GM23248 (cell line): ENCODE data around the gene SEMA4C. TPM values are rescaled to one million over a fixed set of nuclear protein-coding genes. Genes with fewer than 3 reads are reported as not detected.

ENCODE experiments used
- DNase-seq: peaks from one replicate; pipeline ENCODE4 v3.0.0-alpha.2; 2015
- H2AFZ ChIP-seq: fragments of 200-600 bp; sonication (generic); 2 replicates; pipeline ENCODE4 v1.6.1; 2016; ENCODE audit warnings: antibody characterized with exemption
- H3F3A ChIP-seq: fragments of 200-600 bp; sonication (generic); 2 replicates; pipeline ENCODE4 v1.6.1; 2016; ENCODE audit warnings: mild to moderate bottlenecking, antibody characterized with exemption, mixed run types; ENCODE audit not compliant: insufficient read depth
- H3K27ac ChIP-seq: fragments of 200-600 bp; sonication (generic); 2 replicates; pipeline ENCODE4 v1.5.1; 2016; ENCODE audit warnings: mild to moderate bottlenecking
- H3K27me3 ChIP-seq: fragments of 200-600 bp; sonication (generic); replicated peaks from 2 replicates; pipeline ENCODE4 v1.6.1; 2016; ENCODE audit warnings: mild to moderate bottlenecking; ENCODE audit not compliant: insufficient read depth
- H3K36me3 ChIP-seq: fragments of 200-600 bp; sonication (generic); 2 replicates; pipeline ENCODE4 v1.6.1; 2016; ENCODE audit warnings: low read depth, mild to moderate bottlenecking
- H3K4me1 ChIP-seq: fragments of 200-600 bp; sonication (generic); 2 replicates; pipeline ENCODE4 v1.6.1; 2016; ENCODE audit warnings: mild to moderate bottlenecking; ENCODE audit not compliant: insufficient read depth
- H3K4me2 ChIP-seq: fragments of 200-600 bp; sonication (generic); one replicate; pipeline ENCODE4 v1.6.1; 2016; ENCODE audit warnings: mild to moderate bottlenecking; ENCODE audit not compliant: unreplicated experiment
- H3K4me3 ChIP-seq: fragments of 200-600 bp; sonication (generic); 2 replicates; pipeline ENCODE4 v1.5.1; 2016; ENCODE audit warnings: mild to moderate bottlenecking
- H3K79me2 ChIP-seq: fragments of 200-600 bp; sonication (generic); 2 replicates; pipeline ENCODE4 v1.6.1; 2016; ENCODE audit warnings: mild to moderate bottlenecking; ENCODE audit not compliant: insufficient read depth
- H3K9ac ChIP-seq: fragments of 200-600 bp; sonication (generic); 2 replicates; pipeline ENCODE4 v1.6.1; 2016; ENCODE audit warnings: mild to moderate bottlenecking
- H3K9me2 ChIP-seq: fragments of 200-600 bp; sonication (generic); 2 replicates; pipeline ENCODE4 v1.6.1; 2016; ENCODE audit warnings: mixed run types, mild to moderate bottlenecking, moderate library complexity; ENCODE audit not compliant: insufficient read depth
- H3K9me3 ChIP-seq: fragments of 200-600 bp; sonication (generic); one replicate; pipeline ENCODE4 v1.6.1; 2017; ENCODE audit warnings: low read depth
- H4K20me1 ChIP-seq: fragments of 200-600 bp; sonication (generic); 2 replicates; pipeline ENCODE4 v1.6.0; 2016; ENCODE audit not compliant: insufficient read depth
- EZH2 ChIP-seq: fragments of 200-600 bp; sonication (generic); IDR thresholded peaks from 2 replicates; pipeline ENCODE4 v1.6.1; 2018; ENCODE audit warnings: antibody characterized with exemption, mild to moderate bottlenecking; ENCODE audit not compliant: insufficient read depth, poor library complexity, severe bottlenecking
- EZH2phosphoT487 ChIP-seq: fragments of 200-600 bp; sonication (generic); IDR thresholded peaks from 2 replicates; pipeline ENCODE4 v1.6.1; 2018; ENCODE audit warnings: antibody characterized with exemption, moderate library complexity, mild to moderate bottlenecking, low read depth; ENCODE audit not compliant: insufficient read depth
- WGBS, 2 experiments: methylation state at CpG; one replicate each; pipeline ENCODE4 v1.1.6; 2015 to 2017; ENCODE audit warnings: low lambda C conversion rate in 2 of 2, low coverage in 1 of 2; ENCODE audit errors: missing lambda C conversion rate in 2 of 2; 5-methylcytosine and 5-hydroxymethylcytosine counted together
- in situ Hi-C: fragments of 300-500 bp; cut with MboI; formaldehyde crosslinking; loops from 2 replicates; pipeline ENCODE4 v1.15.0; 2020
- polyA plus RNA-seq: library from polyadenylated mRNA; unstranded; fragments of >200 nt; fragmentation: Nextera tagmentation; extraction: Ambion mirVana; gene quantifications from 2 replicates; pipeline ENCODE4 v1.2.1, GENCODE V29; 2016
- total RNA-seq: library from RNA; depleted of rRNA; stranded (reverse); fragments of >200 nt; shearing (Covaris generic); gene quantifications from 2 replicates; pipeline ENCODE4 v1.2.3, GENCODE V29; 2014

Gene SEMA4C
- total and polyA plus RNA-seq, 2 experiments from 2014 or later = 5.5 to 21.0 TPM

DNA sequence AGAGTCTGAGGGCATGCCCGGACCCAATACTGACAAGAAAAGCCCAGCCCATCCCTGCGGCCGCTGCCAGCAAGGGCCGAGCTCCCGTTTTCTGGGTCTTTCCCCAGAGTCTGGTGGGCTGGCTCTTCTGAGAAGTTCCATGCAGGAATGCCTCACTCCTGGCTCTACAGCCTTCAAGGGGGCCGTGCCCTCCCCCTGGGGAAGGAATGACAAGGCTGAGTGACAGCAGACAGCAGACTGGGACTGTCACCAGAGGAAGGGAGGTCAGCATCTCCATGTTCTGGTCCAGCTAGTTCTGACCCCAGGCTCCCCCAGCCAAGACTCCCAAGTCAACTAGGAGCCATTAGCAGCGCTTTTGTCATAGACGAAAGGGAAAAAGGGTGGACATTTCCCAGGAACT lies 13.0 kb upstream of the SEMA4C start:
- no peak overlapping the region for H3K4me3 ChIP-seq
- no peaks in the 10 kb centered on the region for H4K20me1 ChIP-seq
- H3K27ac ChIP-seq = no peak overlapping the region
- H3K79me2 ChIP-seq = no peaks in the 10 kb centered on the region
- no peaks in the 10 kb centered on the region for H3F3A ChIP-seq
- H3K9me2 ChIP-seq = no peaks in the 10 kb centered on the region
- no peaks in the 10 kb centered on the region for H3K9me3 ChIP-seq
- H3K9ac ChIP-seq = no peak overlapping the region
- no peak overlapping the region for H2AFZ ChIP-seq
- no peaks in the 10 kb centered on the region for H3K36me3 ChIP-seq
- DNase-seq = no peak
- 61 to 66% methylated on average over 8 of the region's 8 CpGs for WGBS, 2 experiments
- peaks cover 7% of the 10 kb centered on the region; the same call in 1 of the 2 replicates for H3K27me3 ChIP-seq
- in situ Hi-C loops = no loop called here
- H3K4me2 ChIP-seq = no peak overlapping the region
- TF ChIP-seq EZH2phosphoT487 (no peak), EZH2 (no peak)
- no peaks in the 10 kb centered on the region for H3K4me1 ChIP-seq

GRCh38 chr2:96882230-96882629 lies 12.3 kb upstream of the SEMA4C start:
- peaks cover 7% of the 10 kb centered on the region; the same call in 1 of the 2 replicates for H3K27me3 ChIP-seq
- no peak overlapping the region for H3K27ac ChIP-seq
- no peaks in the 10 kb centered on the region for H3K9me3 ChIP-seq
- no peaks in the 10 kb centered on the region for H3K36me3 ChIP-seq
- no peak overlapping the region for H3K4me3 ChIP-seq
- in situ Hi-C loops = no loop called here
- H3F3A ChIP-seq = no peaks in the 10 kb centered on the region
- H3K4me1 ChIP-seq = no peaks in the 10 kb centered on the region
- no peak overlapping the region for H2AFZ ChIP-seq
- no peak for DNase-seq
- TF ChIP-seq EZH2phosphoT487 (no peak), EZH2 (no peak)
- 59 to 93% methylated on average over 8 to 12 of the region's 12 CpGs for WGBS, 2 experiments
- no peak overlapping the region for H3K4me2 ChIP-seq
- no peaks in the 10 kb centered on the region for H3K79me2 ChIP-seq
- no peaks in the 10 kb centered on the region for H3K9me2 ChIP-seq
- H4K20me1 ChIP-seq = no peaks in the 10 kb centered on the region
- H3K9ac ChIP-seq = no peak overlapping the region

GRCh38 chr2:96881349-96882195 lies 11.7 kb upstream of the SEMA4C start:
- in situ Hi-C loops = no loop called here
- Histone ChIP-seq H4K20me1 (no peaks in the 10 kb centered on the region), H3K27ac (no peak overlapping the region)

DNA sequence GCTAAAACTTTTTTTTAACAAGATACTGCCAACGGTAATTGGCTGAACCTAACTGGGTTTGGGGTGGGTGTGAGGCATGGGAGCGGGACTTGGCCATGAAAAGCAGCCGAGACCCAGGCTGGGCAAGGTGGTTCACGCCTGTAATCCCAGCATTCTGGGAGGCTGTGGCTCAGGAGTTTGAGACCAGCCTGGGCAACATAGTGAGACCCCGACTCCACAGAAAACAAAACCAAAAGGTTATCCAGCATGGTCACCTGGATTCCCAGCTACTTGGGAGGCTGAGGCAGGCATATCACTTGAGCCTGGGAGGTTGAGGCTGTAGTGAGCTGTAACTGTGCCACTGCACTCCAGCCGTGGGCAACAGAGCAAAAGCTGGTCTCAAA lies 11.0 kb upstream of the SEMA4C start:
- 64 to 67% methylated on average over 6 of the region's 6 CpGs for WGBS, 2 experiments
- DNase-seq = no peak

More at GRCh38 chr2:96881349-96882195, 11.7 kb upstream of the SEMA4C start:
- Histone ChIP-seq H3K9me3 (no peaks in the 10 kb centered on the region), H3K36me3 (no peaks in the 10 kb centered on the region), H2AFZ (no peak overlapping the region), H3K4me2 (no peak overlapping the region), H3K9me2 (no peaks in the 10 kb centered on the region), H3K79me2 (no peaks in the 10 kb centered on the region), H3F3A (no peaks in the 10 kb centered on the region), H3K4me3 (no peak overlapping the region), H3K9ac (no peak overlapping the region), H3K27me3 (peaks cover 7% of the 10 kb centered on the region; the same call in 1 of the 2 replicates), H3K4me1 (no peaks in the 10 kb centered on the region)
- WGBS, 2 experiments = 45 to 47% methylated on average over 10 of the region's 10 CpGs
- TF ChIP-seq EZH2phosphoT487 (no peak), EZH2 (no peak)
- no peak for DNase-seq

More for the DNA sequence above, 11.0 kb upstream of the SEMA4C start:
- Histone ChIP-seq H4K20me1 (no peaks in the 10 kb centered on the region), H3K9me2 (no peaks in the 10 kb centered on the region), H3K9ac (no peak overlapping the region), H3K9me3 (no peaks in the 10 kb centered on the region), H3K27me3 (peaks cover 7% of the 10 kb centered on the region; the same call in 1 of the 2 replicates), H3K36me3 (no peaks in the 10 kb centered on the region), H3K4me3 (no peak overlapping the region), H3K4me1 (no peaks in the 10 kb centered on the region), H3F3A (no peaks in the 10 kb centered on the region), H2AFZ (no peak overlapping the region), H3K79me2 (no peaks in the 10 kb centered on the region), H3K27ac (no peak overlapping the region), H3K4me2 (no peak overlapping the region)
- TF ChIP-seq EZH2phosphoT487 (no peak), EZH2 (no peak)
- in situ Hi-C loops = no loop called here
